ENCODE results near the gene LCN15.
"Not testable (repeated sequence)": the region's sequence is repeated elsewhere in the genome, so short reads cannot be mapped to it uniquely, and the experiment has no call there.

Gene LCN15

DNA sequence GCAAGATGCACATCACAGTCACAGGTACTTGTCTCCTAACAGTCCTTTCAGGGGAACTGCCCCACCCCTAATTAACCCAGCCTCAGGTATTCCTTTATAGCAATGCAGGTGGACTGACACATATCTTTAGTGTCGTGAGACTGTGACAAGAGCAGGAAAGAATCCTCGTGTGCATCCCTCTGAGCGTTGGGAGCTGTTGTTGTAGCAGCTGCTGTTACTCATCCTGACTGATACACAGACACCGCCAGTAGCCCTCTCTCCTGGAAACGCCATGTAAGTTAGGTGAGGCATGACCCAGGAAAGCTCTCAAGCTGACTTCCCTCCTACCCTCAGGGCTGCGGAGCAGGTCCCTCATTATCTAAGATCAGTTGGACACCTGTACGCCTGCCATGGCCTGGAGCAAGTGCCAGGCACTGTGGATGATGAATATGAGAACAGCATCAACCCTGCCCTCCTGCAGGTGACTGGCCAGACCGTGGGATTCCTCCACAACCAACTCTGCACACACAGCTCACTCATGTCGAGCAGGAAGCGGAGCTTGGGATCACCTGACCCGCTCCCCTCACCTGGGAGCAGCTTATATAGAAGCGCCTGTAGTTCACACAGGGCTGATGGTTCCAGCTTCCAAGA is 10.2 kb upstream of the LCN15 start:
- no peak for DNase-seq (ENCODE audit: low read depth)

DNA sequence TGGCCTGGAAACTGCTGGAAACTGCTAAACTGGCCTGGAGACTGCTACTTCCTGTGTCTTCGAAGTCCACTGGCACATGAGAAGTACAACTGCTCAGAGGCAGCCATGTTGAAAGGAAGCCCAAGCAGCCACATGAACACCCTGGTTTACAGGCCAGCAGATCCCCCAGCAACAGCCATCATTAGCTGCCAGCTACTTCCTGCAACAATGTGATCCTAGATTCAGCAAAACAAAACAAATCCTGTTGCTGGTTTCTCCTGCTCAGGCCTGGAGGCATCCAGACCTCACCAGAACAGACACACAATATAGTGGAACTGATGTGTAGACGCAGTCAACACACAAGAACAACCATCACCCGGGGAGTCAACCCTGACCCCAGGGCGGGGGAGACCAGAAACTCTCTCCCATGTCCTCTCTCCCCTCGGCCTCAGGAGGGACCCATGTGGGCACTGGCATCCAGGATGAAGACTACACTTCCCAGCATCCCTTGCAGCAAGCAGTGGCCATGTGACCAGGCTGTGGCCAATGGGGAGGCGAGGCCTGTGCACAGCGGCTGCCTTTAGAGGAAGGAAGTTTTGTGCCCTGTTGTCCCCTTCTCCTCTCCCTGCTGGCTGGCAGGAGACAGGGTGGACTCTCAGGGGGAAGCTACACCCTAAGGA is 9.2 kb upstream of the LCN15 start:
- DNase-seq (ENCODE audit: low read depth): no peak

DNA sequence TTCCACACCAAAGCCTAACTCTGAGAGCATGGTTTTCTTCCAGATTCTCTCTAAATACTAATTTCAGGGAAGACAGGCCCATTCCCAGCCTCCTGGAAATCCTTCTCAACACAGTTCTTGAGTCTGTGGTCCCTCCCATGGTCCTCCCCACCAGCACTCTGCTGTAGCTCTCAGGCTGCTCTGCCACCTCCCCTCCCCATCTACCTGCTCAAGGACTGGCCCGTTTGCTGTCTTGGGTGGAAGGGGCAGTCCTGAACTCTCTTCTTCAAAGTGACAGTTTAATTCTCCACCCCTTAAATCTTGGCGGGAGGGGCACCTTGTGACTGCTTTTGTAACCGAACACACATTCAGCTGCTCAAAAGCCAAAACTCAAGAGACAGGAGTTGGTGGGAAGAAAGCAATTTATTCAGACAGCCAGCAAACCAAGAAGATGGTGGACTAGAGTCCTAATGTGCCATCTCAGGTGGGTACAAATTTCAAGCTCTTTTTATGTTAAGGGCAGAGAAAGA is 7.6 kb upstream of the LCN15 start:
- no peak for DNase-seq (ENCODE audit: low read depth)

DNA sequence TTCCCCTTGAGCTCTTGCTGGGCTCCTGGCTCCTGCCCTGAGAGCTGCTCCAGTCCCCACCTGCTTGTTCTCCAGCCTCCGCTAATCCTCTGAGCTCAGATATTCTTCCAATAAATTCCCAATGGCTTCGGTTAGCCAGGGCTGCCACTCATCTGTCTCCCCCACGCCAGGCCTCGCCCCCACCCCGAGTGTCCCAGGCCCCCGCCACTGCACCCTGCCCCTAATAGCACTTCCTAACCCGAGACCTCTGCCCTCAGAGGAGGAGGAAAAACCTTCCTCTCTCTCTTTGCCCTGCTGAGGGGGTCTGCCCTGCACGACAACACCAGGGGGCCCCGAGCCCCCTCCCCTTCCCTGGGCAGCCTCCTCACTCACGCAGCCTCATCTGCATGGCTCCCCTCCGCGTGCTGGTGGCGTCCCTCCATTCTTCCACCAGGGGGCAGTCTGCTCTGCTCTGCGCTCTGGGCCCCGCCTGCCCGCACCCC is 5.4 kb upstream of the LCN15 start:
- DNase-seq (ENCODE audit: low read depth): no peak

DNA sequence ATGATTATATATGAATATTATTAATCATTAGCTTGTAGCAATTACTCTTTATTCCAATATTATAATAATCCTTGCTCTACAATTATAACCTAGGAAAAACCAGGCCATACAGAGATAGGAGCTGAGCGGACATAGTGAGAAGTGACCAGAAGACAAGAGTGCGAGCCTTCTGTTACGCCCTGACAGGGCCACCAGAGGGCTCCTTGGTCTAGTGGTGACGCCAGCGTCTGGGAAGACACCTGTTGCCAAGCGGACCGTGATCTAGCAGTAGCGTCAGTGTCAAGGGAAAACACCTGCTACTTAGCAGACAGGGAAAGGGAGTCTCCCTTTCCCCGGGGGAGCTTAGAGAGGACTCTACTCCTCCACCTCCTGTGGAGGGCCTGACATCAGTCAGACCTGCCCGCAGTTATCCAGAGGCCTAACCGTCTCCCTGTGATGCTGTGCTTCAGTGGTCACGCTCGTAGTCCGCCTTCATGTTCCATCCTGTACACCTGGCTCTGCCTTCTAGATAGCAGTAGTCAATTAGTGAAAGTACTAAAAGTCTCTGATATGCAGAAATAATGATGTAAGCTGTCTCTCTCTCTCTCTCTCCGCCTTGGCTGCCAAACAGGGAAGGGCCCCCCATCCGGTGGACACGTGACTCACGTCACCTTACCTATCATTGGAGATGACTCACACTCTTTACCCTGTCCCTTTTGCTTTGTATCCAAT is 2.2 kb upstream of the LCN15 start:
- DNase-seq (ENCODE audit: low read depth): not testable (repeated sequence)

DNA sequence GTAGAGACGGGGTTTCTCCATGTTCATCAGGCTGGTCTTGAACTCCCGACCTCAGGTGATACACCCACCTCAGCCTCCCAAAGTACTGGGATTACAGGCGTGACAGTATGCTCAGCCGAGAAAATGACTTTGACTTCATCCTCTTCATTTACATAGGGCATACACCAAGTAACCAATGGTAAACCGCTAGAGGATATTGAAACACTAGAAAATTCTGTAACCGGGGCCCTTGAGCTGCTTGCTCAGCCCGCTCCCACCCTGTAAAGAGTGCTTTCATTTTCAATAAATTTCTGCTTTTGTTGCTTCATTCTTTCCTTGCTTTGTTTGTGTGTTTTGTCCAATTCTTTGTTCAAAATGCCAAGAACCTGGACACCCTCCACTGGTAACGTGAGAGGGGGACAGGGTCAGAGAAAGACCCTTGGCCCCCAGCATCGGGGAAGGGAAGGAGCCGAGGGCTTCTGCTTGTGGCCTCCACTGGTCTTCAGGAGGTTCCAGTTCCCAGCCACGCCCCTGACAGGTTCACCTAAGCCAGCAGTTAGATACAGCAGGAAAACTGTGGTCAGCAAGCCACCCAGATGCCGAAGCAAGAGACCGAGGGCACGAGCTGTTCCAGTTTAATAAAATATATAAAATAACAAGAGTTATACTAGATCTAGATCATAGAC is 1.6 kb upstream of the LCN15 start:
- DNase-seq (ENCODE audit: low read depth): not testable (repeated sequence)

DNA sequence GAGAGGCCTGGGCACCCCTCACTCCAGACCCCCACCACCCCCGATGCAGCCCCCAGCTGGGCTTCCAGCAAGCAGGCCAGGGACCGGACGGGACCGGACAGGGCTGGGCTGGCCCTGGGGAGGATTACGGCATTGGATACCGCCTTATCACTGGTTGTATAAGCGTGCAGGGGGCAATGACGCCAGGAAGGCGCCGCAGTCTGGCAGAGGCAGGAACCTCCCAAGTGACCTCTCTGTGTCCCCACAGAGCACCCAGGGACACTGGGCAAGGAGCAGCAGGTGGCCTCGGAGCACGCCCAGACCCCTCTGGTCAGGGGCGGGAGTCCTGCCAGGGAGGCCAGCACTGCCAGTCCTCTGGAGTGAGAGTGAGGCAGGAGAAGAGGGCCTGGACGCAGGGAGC is 723 bp upstream of the LCN15 start:
- DNase-seq (ENCODE audit: low read depth): no peak

DNA sequence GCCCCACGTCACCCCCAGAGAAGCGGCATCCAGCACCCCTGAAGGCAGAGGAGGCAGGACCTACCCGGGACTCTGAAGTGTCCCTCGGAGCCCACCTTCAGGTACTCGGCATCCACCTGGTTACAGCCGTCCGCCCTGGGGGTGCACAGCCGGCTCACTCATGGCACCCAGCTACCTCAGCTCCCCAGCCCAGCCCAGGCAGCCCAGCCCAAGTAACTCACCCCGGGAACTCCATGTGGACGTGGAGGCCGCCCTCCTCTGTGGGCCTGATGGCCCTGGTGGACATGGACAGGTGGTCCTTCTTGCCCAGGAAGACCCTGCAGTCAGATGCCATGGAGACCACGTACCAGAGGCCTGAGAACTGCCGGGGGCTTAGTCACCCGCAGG is 676 bp downstream of the LCN15 start:
- DNase-seq (ENCODE audit: low read depth): no peak

DNA sequence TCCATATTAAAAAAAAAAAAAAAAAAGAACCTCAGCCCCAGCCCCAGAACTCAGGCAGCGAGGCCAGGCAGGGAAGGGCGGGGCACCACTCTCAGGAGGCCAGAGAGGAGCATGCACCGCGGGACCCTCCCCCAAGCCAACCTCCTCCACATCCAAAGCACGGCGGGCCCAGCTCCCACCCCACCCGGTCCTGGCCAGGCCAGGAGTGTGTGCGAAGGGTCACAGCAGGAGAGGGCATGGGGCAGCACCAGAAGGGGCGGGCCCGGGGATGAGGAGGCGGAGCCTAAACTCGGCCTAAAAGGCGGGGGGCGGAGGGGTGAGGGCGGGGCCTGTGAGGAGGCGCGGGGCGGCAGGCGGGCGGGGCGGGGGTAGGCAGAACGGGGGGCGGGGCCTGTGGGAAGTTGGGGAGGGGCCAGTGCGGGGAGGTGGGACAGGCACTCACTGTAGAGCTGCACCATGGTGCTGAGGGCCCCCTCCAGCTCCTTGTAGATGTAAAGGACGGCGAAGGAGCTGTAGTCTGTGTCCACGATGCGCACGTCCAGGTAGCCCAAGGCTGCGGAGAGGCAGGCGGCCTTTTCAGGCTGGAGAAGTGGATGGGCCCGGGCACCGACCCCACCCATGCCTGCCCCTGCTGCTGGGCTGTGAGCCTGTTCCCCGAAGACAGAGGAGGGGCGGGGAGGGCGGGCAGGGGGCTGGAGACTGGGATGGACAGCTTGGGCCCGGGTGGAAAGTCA is 1.2 kb downstream of the LCN15 start:
- DNase-seq (ENCODE audit: low read depth): peak; percentile 27

DNA sequence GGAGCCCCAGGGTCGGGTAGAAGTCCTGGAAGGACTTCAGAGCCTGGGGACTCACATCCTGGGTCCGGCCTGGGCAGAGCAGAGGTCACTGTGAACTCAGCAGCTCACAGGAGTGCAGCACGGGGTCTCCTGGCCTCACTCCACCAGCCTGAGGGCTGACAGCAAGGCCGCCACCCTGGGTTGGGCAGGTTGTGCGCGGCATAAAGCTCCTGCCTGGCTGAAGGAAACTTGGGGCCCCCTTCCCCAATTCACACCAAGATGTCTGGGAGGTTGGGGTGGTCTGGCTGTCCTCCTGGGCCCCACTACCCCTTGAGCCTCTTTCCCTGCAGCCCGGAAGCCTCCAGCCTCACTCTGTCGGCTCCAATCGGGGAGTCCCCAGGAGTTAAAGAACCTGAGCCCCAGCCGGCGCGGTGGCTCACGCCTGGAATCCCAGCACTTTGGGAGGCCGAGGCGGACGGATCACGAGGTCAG is 2.1 kb downstream of the LCN15 start:
- DNase-seq (ENCODE audit: low read depth): no peak

DNA sequence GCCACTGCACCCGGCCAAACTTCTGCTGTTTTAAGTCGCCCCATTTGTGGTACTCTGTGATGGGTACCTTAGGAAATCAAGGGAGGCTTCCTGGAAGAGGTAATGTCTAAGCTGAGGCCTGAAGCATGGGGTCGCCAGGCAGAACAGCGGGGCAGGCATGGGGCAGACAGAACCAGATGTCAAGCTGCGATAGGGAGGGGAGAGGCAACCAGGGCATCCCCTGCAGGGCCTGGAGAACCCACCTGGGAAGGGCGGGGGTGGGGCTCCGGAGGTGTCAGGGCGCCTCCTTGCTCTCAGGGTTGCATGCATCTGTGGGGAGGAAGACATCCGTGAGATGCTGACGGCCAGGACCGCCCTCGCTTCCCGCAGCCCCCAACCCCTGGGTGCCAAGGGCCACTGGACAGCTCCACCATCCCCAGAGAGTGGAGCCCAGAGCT is 2.8 kb downstream of the LCN15 start:
- no peak for DNase-seq (ENCODE audit: low read depth)

DNA sequence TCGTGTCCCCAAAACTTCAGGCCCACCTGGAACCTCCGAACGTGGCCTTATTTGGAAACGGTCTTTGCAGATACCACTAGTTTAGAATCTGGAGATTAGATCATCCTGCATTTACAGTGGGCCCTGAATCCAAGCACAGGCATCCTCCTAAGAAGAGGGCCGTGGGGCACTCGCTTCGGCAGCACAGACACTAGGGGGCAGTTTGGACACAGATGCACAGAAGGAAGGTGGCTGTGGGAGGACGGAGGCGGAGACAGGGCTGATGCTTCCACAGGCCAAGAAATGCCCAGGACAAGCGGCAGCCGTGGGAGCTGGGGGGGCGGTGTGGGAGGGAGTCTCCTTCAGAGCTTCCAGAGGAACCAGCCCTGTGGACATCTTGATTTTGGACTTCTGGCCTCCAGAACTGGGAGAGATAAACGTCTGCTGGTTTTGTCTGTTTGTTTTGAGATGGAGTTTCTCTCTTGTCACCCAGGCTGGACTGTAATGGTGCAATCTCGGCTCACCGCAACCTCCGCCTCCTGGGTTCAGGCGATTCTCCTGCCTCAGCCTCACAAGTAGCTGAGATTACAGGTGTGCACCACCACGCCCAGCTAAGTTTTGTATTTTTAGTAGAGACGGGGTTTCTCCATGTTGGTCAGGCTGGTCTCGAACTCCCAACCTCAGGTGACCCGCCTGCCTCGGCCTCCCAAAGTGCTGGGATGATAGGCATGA is 3.3 kb downstream of the LCN15 start:
- DNase-seq (ENCODE audit: low read depth): not testable (repeated sequence)

DNA sequence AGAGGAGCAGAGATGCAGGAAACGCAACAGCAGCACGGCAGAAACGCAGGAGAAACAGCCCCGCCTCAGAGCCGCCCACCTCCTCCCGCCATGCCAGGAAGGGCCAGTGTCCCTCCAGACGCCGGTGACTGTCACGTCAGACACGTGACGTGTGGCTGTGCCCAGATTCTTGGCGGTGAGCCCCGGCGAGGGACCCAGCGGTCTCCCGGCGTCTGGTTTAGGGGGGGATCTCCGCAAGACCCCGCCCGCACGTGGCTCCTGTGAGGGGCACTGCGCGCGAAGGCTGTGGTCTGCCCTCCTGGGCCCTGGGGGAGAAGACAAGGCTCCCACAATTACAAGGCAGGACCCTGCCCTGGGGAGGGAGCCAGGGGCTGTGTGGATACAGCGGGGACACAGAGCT is 3.9 kb downstream of the LCN15 start:
- no peak for DNase-seq (ENCODE audit: low read depth)

DNA sequence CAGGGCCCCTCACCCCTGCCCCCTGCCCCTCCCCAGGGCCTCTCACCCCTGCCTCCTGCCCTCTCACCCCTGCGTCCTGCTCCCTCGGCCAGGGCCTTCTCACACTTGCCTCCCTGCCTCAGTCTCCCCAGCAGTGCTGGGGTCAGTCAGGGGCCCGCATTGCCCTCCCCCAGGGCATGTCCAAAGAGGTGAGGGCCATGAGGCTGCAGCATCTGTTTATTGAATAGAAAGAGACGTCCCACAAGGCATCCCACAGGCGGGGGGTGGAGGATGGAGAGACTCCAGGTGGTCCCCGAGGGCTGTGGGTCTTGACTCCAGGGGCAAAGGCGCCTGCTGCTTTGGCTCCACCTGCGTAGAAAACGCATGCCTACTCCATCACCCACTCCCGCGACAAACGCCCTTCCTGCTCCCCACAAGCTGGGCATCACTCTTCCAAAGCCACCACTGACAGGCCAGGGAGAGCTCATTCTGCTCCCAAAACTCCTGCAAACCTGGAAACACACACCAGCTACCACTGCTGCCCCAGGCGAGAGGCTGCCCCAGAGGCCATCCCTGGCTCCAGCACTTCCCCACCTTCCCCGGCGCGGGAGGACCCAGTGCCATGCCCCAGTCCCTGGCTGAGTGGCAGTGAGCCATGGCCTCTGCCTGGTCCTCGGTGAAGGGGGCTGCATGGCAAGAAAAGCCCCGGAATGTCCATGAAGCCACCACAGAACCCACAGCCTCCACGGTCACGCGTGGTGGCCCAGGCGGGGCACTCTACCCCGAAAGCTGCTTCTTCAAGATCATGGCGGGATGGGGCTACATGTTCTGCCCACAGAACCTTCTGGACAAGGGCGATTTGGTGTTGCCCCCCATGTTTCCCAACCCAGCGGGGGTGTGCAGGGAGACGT is 4.6 kb downstream of the LCN15 start:
- no peak for DNase-seq (ENCODE audit: low read depth)

DNA sequence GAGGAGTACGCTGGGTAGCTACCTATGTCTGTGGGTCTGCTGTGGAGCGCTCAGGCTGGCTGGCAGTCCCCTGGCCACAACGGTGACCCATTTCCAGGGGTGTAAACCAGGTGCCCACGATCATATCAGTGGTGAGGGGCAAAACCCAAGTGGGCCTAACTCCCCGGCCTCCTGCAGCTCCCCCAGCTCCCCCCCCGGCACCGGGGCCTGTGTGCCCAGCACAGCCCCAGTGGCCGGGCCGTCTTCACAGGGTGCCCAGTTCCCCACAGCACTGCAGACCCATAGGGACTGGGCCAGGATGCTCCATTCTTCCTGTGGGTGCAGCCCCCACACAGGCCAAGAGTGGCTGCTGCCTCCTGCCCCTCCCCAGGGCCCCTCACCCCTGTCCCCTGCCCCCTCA is 5.3 kb downstream of the LCN15 start:
- no peak for DNase-seq (ENCODE audit: low read depth)

DNA sequence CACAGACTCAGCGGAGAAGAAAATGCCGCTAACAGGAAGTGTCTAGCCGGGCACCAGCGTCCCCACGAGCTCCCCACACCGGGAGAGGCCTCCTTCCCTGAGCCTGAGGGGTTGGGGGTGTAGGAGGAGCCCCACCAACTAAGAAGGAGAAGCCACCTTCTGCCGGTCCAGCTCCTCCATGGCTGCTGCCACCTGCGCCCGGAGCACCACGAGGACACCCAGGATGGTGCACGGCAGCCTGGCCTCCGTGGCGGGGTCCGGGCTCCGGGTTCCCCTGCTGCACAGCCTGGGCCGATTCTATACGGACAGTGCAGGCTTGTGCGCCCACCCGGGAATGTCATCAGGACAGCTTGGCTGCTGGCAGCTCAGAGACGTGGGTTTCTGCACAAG is 6.6 kb downstream of the LCN15 start:
- DNase-seq (ENCODE audit: low read depth): no peak

DNA sequence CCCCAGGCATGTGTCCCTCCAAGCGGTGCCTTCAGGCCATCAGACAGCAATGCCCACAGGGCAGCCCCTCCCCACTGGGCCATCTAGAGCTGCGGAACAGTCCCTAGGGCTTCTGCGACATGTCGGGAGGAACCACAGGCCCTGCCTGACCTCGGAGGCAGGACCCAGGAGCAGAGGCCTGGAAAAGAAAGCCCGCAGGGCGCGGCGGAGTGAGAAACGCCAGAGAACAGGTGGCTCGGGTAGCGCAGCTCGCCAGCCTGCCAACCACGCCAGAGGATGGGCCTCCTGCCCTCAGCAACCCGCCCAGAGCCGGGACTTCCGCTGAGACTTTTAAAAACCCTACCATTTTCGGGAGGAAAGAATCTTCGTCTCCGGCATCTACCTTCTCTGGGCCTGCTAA is 7.0 kb downstream of the LCN15 start:
- no peak for DNase-seq (ENCODE audit: low read depth)

DNA sequence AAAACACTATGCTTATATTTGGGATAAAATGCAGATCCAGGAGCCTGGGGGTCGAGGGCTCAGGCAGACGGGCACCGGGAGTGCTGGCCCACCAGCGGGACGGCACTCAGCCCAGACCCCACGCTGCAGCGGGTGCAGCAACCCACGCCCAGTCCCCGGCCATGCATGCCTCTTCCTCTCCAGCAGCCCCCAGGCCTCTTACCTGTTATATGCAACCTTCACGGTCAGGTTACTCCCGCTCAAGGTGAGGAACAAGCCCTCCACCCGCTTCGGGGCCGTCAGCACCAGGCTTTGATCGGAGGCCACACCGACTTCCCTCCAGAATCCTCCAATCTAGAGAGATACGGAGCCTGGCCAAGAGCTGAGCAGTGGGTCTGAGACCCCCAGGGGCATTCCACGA is 7.5 kb downstream of the LCN15 start:
- DNase-seq (ENCODE audit: low read depth): no peak

DNA sequence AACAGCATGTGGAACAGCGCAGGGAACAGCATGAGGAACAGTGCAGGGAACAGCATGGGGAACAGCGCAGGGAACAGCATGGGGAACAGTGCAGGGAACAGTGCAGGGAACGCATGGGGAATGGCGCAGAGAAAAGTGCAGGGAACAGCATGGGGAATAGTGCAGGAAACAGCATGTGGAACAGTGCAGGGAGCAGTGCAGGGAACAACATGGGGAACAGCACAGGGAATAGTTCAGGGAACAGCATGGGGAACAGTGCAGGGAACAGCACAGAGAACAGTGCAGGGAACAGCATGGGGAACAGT is 8.2 kb downstream of the LCN15 start:
- no peak for DNase-seq (ENCODE audit: low read depth)

Measured in stimulated activated CD8-positive, alpha-beta memory T cell treated with anti-CD3 and anti-CD28 coated beads, Interleukin-7, amount 100 ng/mL, for 24 hours (primary cell).